Fibroblast of the aortic adventitia (primary cell): ENCODE data around the gene GRIFIN. TPM values are rescaled to one million over a fixed set of nuclear protein-coding genes. Genes with fewer than 3 reads are reported as not detected.

Experiments
- DNase-seq: peaks from one replicate; pipeline ENCODE4 v3.0.0-alpha.2; 2010; ENCODE audit warnings: low read depth
- H3K4me3 ChIP-seq: 2 replicates; pipeline ENCODE4 v1.5.1; 2011; ENCODE audit warnings: low read depth, mild to moderate bottlenecking, control low read depth, low read length, moderate library complexity
- CTCF ChIP-seq: IDR thresholded peaks from 2 replicates; pipeline ENCODE4 v1.5.1; 2011; ENCODE audit warnings: mild to moderate bottlenecking, low read length, control low read depth, inconsistent platforms; ENCODE audit not compliant: insufficient read depth
- total RNA-seq: library from RNA; depleted of rRNA; stranded (reverse); fragments of >200 nt; gene quantifications from 2 replicates; pipeline ENCODE4 v1.2.3, GENCODE V29; 2012; ENCODE audit warnings: low replicate concordance

Gene GRIFIN
- total RNA-seq, 1 donor: not detected

- no peak for DNase-seq
- H3K4me3 ChIP-seq: no peak overlapping the region
- TF ChIP-seq CTCF: no peak
These were observed 31.7 kb upstream of the GRIFIN start for GRCh38 chr7:2507917-2508306.

- TF ChIP-seq CTCF: no peak
- no peak for DNase-seq
- no peak overlapping the region for H3K4me3 ChIP-seq
These were observed 31.2 kb upstream of the GRIFIN start for GRCh38 chr7:2507208-2507916.

- no peak for DNase-seq
- H3K4me3 ChIP-seq: no peak overlapping the region
- no peak for TF ChIP-seq CTCF
These were observed 29.2 kb upstream of the GRIFIN start for GRCh38 chr7:2505401-2505800.

- TF ChIP-seq CTCF: no peak
- DNase-seq: no peak
- no peak overlapping the region for H3K4me3 ChIP-seq
These were observed 28.7 kb upstream of the GRIFIN start for GRCh38 chr7:2504889-2505375.

GRCh38 chr7:2504128-2504888 is 28.1 kb upstream of the GRIFIN start:
- H3K4me3 ChIP-seq: no peak overlapping the region
- DNase-seq: no peak
- no peak for TF ChIP-seq CTCF

- TF ChIP-seq CTCF: no peak
- no peak for DNase-seq
- H3K4me3 ChIP-seq: no peak overlapping the region
These were observed 27.1 kb upstream of the GRIFIN start for GRCh38 chr7:2503056-2503941.
